Activated T-helper 2 cell treated with anti-CD3 and anti-CD28 coated beads, Interferon-gamma antibody, Interleukin-2, Interleukin-4, amounts not matched to agents 10 μg/mL and 5 μg/mL and 100 μg/mL, durations not matched to agents 14 hours and 24 hours and 36 hours (primary cell): Measurements from ENCODE around the gene PCDH9. TPM values are rescaled to one million over a fixed set of nuclear protein-coding genes. Genes with fewer than 3 reads are reported as not detected.

ENCODE experiments used
- DNase-seq: peaks from one replicate; pipeline ENCODE4 v3.0.0; 2021; ENCODE audit warnings: low spot score
- H3K27ac Mint-ChIP-seq: one replicate; pipeline ENCODE4 v1.8.0; 2021; ENCODE audit warnings: mixed read lengths
- H3K27me3 Mint-ChIP-seq: one replicate; pipeline ENCODE4 v1.8.0; 2021; ENCODE audit warnings: low read depth, mixed read lengths
- H3K36me3 Mint-ChIP-seq: one replicate; pipeline ENCODE4 v1.8.0; 2021; ENCODE audit warnings: low read depth, mixed read lengths
- H3K4me1 Mint-ChIP-seq: one replicate; pipeline ENCODE4 v1.8.0; 2021; ENCODE audit warnings: low read depth, mixed read lengths
- H3K4me3 Mint-ChIP-seq: one replicate; pipeline ENCODE4 v1.8.0; 2021; ENCODE audit warnings: low read depth, mild to moderate bottlenecking, moderate library complexity, mixed read lengths
- H3K9me3 Mint-ChIP-seq: one replicate; pipeline ENCODE4 v1.8.0; 2021; ENCODE audit warnings: mixed read lengths
- intact Hi-C: fragments of 100-400 bp; cut with micrococcal nuclease; formaldehyde crosslinking; loops from one replicate; pipeline ENCODE4 v1.15.1; 2023
- total RNA-seq: library from RNA; stranded (reverse); gene quantifications from 2 replicates; pipeline ENCODE4 v1.2.3, GENCODE V29; 2022

The PCDH9 gene
- total RNA-seq, 1 donor from 2014 or later: 0.18 TPM

- Mint-ChIP-seq H3K36me3 (no peaks in the 10 kb centered on the region), H3K4me3 (no peak overlapping the region), H3K27ac (no peak overlapping the region), H3K9me3 (no peaks in the 10 kb centered on the region), H3K4me1 (no peaks in the 10 kb centered on the region), H3K27me3 (no peaks in the 10 kb centered on the region)
- DNase-seq: no peak
- intact Hi-C loops: no loop called here
Measured at GRCh38 chr13:66693656-66694055, 536.5 kb downstream of the PCDH9 start.

GRCh38 chr13:66691149-66691548 lies 539.0 kb downstream of the PCDH9 start:
- no peak overlapping the region for H3K4me3 Mint-ChIP-seq
- no peaks in the 10 kb centered on the region for H3K9me3 Mint-ChIP-seq
- intact Hi-C loops: no loop called here
- no peaks in the 10 kb centered on the region for H3K36me3 Mint-ChIP-seq
- DNase-seq: no peak
- no peaks in the 10 kb centered on the region for H3K4me1 Mint-ChIP-seq
- no peaks in the 10 kb centered on the region for H3K27me3 Mint-ChIP-seq
- no peak overlapping the region for H3K27ac Mint-ChIP-seq

DNA sequence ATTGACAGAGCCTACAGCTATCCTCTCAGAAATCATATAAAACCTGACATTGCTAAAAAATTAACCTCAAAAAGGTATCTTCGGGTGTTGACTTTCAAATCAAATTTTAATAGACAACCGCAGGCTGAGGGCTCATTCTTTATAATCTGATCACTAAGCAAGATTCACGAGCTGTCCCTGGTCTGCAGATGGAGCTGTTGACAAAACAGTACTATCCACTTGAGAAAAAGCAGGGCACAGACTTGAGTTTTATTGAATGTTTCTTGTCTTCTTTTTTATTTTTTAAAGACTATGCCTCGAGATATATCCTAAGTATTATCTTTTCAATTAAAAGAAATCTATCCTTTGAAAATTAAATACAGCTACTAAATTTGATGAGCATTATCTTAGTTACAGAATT lies 540.5 kb downstream of the PCDH9 start:
- Mint-ChIP-seq H3K4me1 (no peaks in the 10 kb centered on the region), H3K36me3 (no peaks in the 10 kb centered on the region), H3K27me3 (no peaks in the 10 kb centered on the region), H3K27ac (no peak overlapping the region), H3K4me3 (no peak overlapping the region), H3K9me3 (peaks cover 3% of the 10 kb centered on the region)
- no peak for DNase-seq
- intact Hi-C loops: no loop called here

DNA sequence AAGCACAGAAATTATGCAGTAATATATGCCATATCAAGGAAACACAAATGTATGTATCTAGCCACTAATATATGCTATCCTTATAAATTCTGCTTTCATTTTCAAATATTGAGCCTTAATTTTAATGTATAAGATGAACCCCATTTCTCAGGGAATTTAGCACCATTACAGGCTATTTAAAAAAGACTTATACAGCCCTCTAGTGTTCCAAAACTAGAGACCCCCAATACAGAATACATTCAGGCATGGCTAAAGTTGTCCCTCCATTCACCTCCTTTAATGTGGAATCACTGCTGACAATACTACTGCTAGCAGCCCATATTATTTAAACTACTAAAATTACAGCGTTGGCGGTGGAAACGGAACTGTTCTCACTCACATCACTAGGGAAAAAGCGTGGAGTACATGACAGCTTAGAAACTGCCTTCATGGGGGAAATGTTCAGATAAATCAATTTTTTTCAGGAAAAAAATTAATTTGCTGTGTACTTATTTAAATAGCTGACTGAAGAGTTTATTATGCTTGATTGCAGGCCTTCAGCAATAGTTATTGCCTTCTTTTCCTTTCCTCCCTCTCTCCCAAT lies 541.0 kb downstream of the PCDH9 start:
- H3K27me3 Mint-ChIP-seq: no peaks in the 10 kb centered on the region
- H3K9me3 Mint-ChIP-seq: peaks cover 6% of the 10 kb centered on the region
- no peak overlapping the region for H3K27ac Mint-ChIP-seq
- H3K36me3 Mint-ChIP-seq: no peaks in the 10 kb centered on the region
- no peaks in the 10 kb centered on the region for H3K4me1 Mint-ChIP-seq
- DNase-seq: no peak
- intact Hi-C loops: no loop called here
- no peak overlapping the region for H3K4me3 Mint-ChIP-seq

DNA sequence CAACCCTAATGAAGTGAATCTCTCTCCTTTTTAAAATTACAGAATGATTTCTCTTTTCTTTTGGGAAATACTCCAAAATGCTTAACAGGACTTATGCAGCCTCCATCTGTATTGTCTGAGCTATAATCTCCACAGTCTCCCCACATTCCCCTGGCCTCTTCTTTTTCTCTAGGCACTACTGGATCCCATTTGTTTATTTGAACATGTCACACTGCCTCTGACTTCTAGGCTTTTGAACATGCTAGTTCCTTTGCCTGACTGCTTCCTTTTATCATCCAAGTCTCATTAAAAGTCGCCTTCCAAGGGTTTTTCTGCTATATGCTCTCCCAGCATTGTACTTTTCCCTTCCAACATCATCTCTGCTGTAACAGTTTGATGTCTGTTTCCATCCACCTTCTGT lies 548.7 kb downstream of the PCDH9 start:
- Mint-ChIP-seq H3K36me3 (no peaks in the 10 kb centered on the region), H3K4me1 (no peaks in the 10 kb centered on the region)
- intact Hi-C loops: no loop called here

GRCh38 chr13:66680031-66680430 lies 550.1 kb downstream of the PCDH9 start:
- Mint-ChIP-seq H3K36me3 (no peaks in the 10 kb centered on the region), H3K9me3 (peaks cover 6% of the 10 kb centered on the region), H3K4me3 (no peak overlapping the region), H3K4me1 (no peaks in the 10 kb centered on the region), H3K27ac (no peak overlapping the region), H3K27me3 (no peaks in the 10 kb centered on the region)
- intact Hi-C loops: no loop called here
- DNase-seq: no peak

More for the DNA sequence above, 548.7 kb downstream of the PCDH9 start:
- Mint-ChIP-seq H3K27ac (no peak overlapping the region), H3K4me3 (no peak overlapping the region), H3K27me3 (no peaks in the 10 kb centered on the region), H3K9me3 (peaks cover 6% of the 10 kb centered on the region)
- DNase-seq: no peak

GRCh38 chr13:66675620-66676019 lies 554.5 kb downstream of the PCDH9 start:
- no peak overlapping the region for H3K4me3 Mint-ChIP-seq

GRCh38 chr13:66673401-66673800 lies 556.7 kb downstream of the PCDH9 start:
- Mint-ChIP-seq H3K4me1 (no peaks in the 10 kb centered on the region), H3K4me3 (no peak overlapping the region), H3K27me3 (no peaks in the 10 kb centered on the region), H3K36me3 (no peaks in the 10 kb centered on the region), H3K9me3 (no peaks in the 10 kb centered on the region), H3K27ac (no peak overlapping the region)
- intact Hi-C loops: no loop called here
- DNase-seq: no peak

More at GRCh38 chr13:66675620-66676019, 554.5 kb downstream of the PCDH9 start:
- H3K27me3 Mint-ChIP-seq: no peaks in the 10 kb centered on the region
- intact Hi-C loops: no loop called here
- H3K36me3 Mint-ChIP-seq: no peaks in the 10 kb centered on the region
- no peaks in the 10 kb centered on the region for H3K4me1 Mint-ChIP-seq
- no peak overlapping the region for H3K27ac Mint-ChIP-seq
- H3K9me3 Mint-ChIP-seq: no peaks in the 10 kb centered on the region
- no peak for DNase-seq

DNA sequence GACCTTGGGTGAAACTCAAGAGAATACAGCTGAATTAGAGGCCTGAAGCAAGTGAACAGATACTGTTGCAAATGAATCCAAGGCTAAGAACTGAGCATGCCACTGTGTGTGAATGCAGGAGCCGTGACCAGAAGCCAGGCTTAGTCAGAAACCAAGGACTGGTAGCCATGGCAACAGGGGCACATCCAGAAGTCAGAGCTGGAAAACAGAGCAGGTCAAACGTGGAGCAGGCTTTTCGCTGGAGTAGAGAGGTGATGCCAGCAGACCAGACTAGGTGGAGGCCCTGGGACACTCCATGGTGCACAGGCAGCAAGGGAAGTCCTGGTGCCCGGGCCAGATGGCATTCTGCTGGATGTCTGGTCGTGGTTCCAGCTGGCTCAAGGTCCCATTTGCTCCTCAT lies 564.1 kb downstream of the PCDH9 start:
- Mint-ChIP-seq H3K36me3 (no peaks in the 10 kb centered on the region), H3K27me3 (no peaks in the 10 kb centered on the region), H3K4me1 (no peaks in the 10 kb centered on the region), H3K27ac (no peak overlapping the region), H3K4me3 (no peak overlapping the region), H3K9me3 (no peaks in the 10 kb centered on the region)
- DNase-seq: no peak
- intact Hi-C loops: no loop called here

GRCh38 chr13:66663711-66664110 lies 566.4 kb downstream of the PCDH9 start:
- Mint-ChIP-seq H3K4me3 (no peak overlapping the region), H3K27me3 (no peaks in the 10 kb centered on the region), H3K9me3 (no peaks in the 10 kb centered on the region), H3K4me1 (no peaks in the 10 kb centered on the region), H3K36me3 (no peaks in the 10 kb centered on the region), H3K27ac (no peak overlapping the region)
- intact Hi-C loops: no loop called here
- DNase-seq: no peak

DNA sequence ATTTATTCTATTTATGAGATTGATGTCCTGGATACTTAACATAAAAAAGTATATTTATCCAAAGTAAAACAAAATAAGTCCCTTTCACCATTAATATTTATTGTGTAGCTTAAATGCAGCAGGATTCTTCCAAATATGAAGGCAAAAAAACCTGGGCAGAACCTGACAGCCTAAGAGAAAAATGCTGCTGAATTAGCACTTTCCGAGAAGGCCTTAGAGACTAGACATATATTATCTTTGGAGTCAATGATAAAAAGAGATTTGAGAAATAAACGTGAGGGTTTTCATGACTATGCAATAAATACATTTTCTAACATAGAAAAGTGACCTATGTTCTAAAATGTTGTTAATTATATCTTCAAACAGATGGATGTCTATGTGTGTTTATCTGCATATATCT lies 566.9 kb downstream of the PCDH9 start:
- DNase-seq: no peak
- Mint-ChIP-seq H3K27ac (no peak overlapping the region), H3K4me3 (no peak overlapping the region), H3K36me3 (no peaks in the 10 kb centered on the region), H3K9me3 (no peaks in the 10 kb centered on the region), H3K4me1 (no peaks in the 10 kb centered on the region), H3K27me3 (no peaks in the 10 kb centered on the region)
- intact Hi-C loops: no loop called here

GRCh38 chr13:66661336-66661735 lies 568.8 kb downstream of the PCDH9 start:
- Mint-ChIP-seq H3K27me3 (no peaks in the 10 kb centered on the region), H3K36me3 (no peaks in the 10 kb centered on the region), H3K4me3 (no peak overlapping the region), H3K9me3 (no peaks in the 10 kb centered on the region), H3K27ac (no peak overlapping the region), H3K4me1 (no peaks in the 10 kb centered on the region)
- intact Hi-C loops: no loop called here
- no peak for DNase-seq

DNA sequence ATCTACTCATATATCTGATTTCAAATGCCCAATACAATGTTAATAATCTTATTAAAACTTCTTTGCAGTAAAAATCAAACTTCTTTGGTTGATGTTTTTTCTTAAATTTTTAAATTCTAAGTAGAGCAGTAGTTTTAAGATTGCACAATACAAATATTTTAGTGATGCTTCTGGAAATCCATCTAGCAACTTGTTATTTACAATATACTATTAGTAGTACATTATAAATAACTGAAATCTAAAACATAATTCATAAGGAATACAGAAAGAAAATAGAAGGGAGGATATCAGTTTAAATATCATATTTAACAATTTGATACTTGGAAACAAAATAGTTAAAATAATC lies 569.7 kb downstream of the PCDH9 start:
- intact Hi-C loops: no loop called here
- Mint-ChIP-seq H3K27me3 (no peaks in the 10 kb centered on the region), H3K9me3 (no peaks in the 10 kb centered on the region), H3K36me3 (no peaks in the 10 kb centered on the region), H3K27ac (no peak overlapping the region), H3K4me1 (no peaks in the 10 kb centered on the region), H3K4me3 (no peak overlapping the region)
- DNase-seq: no peak
